Islet precursor cell (in vitro differentiated cells): ENCODE measurements around the gene MYO15B.
"Not testable (repeated sequence)": the region's sequence is repeated elsewhere in the genome, so short reads cannot be mapped to it uniquely, and the experiment has no call there.

Experiments used
- DNase-seq: peaks from one replicate; pipeline ENCODE4 v3.0.0-alpha.2; 2018

The MYO15B gene

DNA sequence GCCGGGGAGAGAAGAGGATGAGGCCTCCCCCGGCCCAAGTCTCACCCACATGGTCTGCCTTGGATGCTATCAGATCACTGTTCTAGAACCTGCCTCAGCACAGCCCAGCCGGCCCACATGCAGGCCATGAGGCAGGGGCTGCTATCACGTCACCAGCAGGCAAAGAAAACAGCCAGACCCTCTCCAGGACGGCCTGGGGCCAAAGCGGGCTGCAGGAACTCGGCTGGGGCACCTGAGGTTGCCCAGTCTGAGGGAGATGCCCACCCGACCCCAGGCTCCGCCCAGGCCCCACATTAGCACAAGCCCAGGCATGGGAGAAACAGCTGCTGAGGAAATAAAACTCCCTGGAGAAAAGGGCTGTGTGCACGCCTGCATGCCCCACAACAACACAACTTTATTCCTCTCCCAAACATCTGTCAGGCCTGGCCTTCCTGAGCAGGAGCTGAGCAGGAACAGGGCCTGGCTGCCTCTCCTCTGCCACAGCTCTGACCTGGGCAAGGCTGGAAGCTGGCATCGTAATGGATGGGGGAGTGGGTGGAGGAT is 39.0 kb downstream of the MYO15B start:
- no peak for DNase-seq

DNA sequence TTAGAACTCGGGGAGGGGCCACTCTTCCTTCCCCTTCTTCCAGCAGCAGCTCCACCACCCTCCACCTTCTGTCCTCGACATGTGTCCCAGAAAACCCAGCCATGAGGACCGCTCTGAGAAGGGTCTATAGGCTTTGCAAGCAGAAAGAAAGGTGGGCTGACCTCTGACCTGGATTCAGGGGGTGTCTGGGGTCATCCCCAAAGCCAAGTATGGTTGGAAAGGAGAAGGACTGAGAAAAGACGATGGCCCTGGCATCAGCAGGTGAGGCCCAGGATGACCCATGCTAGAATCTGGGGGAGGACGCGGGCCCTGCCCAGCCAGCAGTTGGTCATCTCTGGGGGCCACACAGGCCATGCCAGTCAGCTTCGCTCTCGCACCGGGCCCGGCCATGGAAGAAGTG is 39.5 kb downstream of the MYO15B start:
- DNase-seq = no peak

- no peak for DNase-seq
Measured at GRCh38 chr17:75628425-75628824, 40.8 kb downstream of the MYO15B start.

DNA sequence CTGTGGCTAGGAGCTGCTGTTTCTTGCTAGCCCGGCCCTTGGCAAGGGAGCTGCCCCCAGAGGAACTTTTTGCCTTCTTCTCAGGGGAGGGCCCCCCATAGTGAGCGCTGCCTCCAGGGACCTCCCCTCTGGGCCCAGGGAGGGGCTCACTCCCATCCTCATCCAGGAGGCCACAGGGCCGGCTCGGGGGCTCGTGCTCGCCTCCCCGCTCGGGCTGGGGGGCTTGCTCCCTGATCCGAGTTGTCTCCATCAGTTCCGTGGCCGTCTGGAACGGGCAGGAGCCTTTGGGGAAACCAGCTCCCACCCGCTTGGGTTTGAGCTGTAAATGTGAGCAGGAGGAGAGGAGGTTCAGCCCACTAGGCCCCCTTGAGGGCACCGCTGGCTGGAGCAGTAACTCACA is 41.6 kb downstream of the MYO15B start:
- DNase-seq = no peak

- DNase-seq = no peak
Measured at GRCh38 chr17:75630071-75630917, 42.7 kb downstream of the MYO15B start.

- no peak for DNase-seq
Measured at GRCh38 chr17:75631353-75631752, 43.8 kb downstream of the MYO15B start.

DNA sequence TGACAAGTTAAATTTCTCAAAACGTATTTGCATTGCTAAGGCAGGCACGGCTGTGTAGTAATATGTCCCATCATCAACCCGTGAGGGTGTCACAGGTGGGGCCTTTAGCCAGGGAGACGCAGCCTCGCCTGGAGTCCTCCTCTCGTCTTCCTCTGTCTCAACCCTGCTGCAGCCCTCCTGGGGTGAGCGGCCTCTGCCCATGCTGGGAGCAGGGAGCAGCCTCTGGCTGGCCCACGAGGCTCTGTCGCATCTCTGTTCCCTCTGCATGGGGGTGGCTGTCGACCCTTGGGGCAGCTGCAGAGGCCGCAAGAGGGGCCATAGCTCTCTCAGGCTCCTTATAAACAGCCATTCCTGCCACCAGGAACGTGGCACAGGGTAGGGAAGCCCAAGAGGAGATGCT is 44.8 kb downstream of the MYO15B start:
- no peak for DNase-seq

GRCh38 chr17:75632863-75633485 is 45.4 kb downstream of the MYO15B start, which contains the start of gene SMIM5:
TSS of gene SMIM5 (plus strand) at chr17:75633434. CDS start at chr17:75640202, 6,768 bp downstream.
- peak; percentile 97 for DNase-seq

DNA sequence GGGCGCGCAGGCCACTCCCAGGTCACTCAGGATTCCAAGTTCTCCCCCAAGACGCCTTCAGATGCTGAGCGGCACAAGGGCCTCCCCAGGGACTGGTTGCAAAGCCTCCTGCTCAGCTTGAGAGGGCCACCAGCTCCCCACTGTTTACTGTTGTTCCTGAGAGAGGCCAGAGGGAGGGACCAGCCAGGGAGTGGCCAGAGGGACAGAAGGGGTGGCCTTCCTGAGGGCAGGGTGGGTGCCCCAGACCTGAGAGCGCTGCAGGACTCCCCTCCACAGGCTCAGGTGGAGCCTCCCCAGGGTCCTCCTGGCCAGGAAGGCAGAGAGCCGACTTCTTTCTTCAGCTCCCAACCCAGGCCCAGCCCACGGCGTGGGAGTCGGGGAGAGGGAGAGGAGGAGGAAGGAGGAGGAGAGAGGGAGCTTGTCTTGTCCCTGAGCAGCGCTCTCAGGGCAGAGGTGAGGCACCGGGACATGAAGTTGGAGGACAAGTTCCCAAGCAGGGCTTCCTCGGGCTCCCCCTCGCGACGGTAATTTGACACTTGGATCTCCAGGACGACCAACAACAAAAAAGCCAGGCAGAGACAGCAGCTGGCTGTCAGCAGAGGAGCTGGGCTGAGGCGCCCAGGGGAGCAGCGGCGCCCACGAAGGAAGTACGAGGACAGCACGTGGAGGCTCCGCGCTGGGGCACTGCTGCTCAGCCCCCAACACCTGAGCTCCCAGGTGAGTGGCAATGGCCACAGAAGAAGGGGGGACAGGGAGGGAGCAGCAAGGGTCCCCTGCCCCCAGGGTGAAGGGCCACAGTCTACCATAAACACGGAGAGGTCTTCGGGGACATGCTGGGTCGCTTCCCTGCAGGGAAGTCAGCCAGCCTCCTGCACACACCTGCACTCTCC is 46.1 kb downstream of the MYO15B start:
- DNase-seq = peak; percentile 99

DNA sequence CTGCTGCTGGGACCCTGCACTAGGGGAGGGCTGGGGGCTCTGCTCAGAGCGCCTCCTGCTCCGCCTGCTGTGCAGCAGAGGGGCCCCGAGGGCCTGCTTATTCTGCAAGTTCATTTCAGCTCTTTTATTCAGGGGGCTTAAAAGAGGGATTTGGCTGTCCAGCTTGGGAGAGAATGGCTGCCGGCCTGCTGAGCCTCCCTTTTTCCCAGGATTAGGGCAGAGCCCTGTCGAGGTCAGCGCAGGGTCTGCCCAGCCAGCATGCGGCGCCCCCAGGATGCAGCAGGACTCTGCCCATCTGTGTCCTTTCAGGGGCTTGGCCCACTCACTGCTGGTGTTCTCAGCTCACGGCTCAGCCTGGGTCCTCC is 46.8 kb downstream of the MYO15B start:
- no peak for DNase-seq

DNA sequence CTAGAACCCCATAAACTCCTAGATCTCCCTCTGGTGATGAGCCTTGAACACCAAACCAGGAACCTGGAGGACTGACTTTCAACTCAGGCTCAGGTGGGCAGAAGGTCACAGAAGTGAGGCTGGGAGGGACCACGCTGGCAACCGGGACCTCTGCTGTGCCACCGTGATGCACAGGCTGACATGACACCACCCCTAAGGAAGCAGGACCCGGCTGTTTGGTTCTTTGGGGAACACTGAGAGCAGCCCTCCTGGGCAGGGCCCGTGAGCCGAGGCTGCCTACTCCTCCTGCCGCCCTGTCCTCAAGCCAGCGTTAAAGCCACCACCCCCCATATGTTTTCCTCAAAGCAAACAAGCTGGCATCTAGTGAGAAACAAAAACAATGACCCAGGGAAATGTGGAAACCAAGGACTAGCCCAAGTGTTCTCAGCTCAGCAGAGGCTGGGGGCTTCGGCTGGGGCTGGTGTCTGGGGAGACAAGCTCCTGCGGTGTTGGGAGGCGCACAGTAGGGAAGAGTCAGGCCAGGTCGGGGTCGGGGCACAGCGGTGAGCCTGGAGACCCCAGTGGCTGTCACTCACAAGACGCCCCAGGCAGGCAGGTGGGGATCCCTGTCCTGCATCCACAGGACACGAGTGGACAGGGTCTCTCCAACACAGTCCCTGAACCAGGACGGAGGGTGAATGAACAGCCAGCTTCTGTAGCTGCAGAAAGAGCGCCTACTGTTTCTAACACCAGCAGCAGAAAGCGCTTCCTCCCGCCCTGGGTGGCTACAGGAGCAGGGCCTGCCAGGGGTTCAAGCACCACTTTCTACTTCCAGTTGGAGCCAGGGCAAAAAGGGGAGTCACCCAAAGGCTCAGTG is 47.4 kb downstream of the MYO15B start:
- no peak for DNase-seq

GRCh38 chr17:75635610-75636202 is 48.1 kb downstream of the MYO15B start:
- no peak for DNase-seq

- no peak for DNase-seq
Measured at GRCh38 chr17:75636381-75637142, 49.0 kb downstream of the MYO15B start.

GRCh38 chr17:75637143-75637538 is 49.5 kb downstream of the MYO15B start:
- no peak for DNase-seq

- no peak for DNase-seq
Measured at GRCh38 chr17:75637551-75637950, 50.0 kb downstream of the MYO15B start.

GRCh38 chr17:75638039-75638438 is 50.4 kb downstream of the MYO15B start:
- not testable (repeated sequence) for DNase-seq

DNA sequence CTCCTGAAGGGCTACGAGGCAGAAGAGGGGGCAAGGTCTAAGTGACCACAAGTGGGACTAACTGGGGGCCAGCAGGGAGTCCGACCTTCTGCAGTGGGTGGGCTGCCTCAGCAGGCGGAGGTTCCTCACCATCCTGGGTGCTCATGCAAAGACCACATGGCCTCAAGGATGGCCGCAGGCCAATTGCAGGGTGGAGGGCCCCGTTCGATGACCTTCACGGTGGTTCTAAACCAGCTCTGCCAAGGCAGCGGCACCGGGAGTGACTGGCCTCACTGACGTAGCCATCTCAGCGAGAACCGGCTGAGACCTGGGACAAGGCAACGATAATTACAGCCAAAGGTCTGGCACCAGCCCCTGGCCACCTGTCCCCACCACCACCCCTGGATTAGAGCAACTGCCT is 51.3 kb downstream of the MYO15B start:
- DNase-seq = no peak

GRCh38 chr17:75639327-75639726 is 51.7 kb downstream of the MYO15B start:
- DNase-seq = no peak

DNA sequence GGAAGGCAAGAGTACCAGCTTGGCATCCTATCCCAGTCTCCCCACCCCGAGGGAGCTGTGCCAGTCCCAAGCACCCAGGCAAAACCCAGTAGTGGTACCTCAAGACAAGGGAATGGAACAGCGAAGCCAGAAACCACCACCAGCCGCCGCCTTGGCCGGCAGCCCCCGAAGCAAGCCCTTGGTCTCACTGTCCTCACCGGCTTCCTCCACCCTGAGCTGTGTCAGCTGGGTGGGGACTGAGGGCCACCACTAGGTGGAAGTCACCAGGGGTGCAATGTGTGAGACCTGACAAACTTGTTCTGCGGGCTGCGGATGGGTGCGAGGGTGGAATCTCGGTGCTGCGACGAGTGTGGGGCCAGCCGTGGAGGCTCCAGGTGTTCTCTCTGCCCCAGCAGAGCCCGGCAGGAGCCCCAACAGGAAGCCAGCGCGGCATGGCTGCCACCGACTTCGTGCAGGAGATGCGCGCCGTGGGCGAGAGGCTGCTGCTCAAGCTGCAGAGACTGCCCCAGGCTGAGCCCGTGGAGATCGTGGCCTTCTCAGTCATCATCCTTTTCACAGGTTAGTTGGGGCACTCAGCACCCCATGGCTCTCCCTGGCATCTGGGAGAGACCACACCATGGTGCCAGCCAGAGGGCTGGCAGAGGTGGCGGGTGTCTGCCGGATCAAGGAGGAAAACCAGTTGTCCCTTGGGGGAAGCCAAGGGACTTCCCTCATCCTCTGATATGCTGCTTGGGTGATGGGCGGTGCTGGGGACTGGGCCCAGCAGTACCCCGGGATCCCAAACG is 52.4 kb downstream of the MYO15B start:
- peak; percentile 82 for DNase-seq

GRCh38 chr17:75640556-75641119 is 53.0 kb downstream of the MYO15B start:
- no peak for DNase-seq
